NB4 (cell line): ENCODE data around the gene C1QTNF8.
A peak's percentile ranks its signal among the peaks of the same experiment; 100 is the strongest.

Source experiments
- DNase-seq: peaks from one replicate; pipeline ENCODE4 v3.0.0; 2010; ENCODE audit warnings: low read depth
- H3K4me3 ChIP-seq: one replicate; pipeline ENCODE4 v1.5.1; 2011; ENCODE audit warnings: mild to moderate bottlenecking, low read depth, low read length, moderate library complexity
- MYC ChIP-seq: IDR thresholded peaks from 2 replicates; pipeline ENCODE4 v1.6.1; 2011; ENCODE audit warnings: low read depth, low read length
- POLR2A ChIP-seq: IDR thresholded peaks from 2 replicates; pipeline ENCODE4 v1.6.1; 2011; ENCODE audit warnings: mild to moderate bottlenecking; ENCODE audit not compliant: insufficient read length; ENCODE audit errors: extremely low read depth
- TF ChIP-seq, protein P1 (sequence below): IDR thresholded peaks from 2 replicates; pipeline ENCODE4 v1.6.1; 2011; ENCODE audit warnings: low read depth, low read length
- TF ChIP-seq, protein P2 (sequence below): IDR thresholded peaks from one replicate; pipeline ENCODE4 v1.5.1; 2012; ENCODE audit warnings: low read depth, low read length

The C1QTNF8 gene

DNA sequence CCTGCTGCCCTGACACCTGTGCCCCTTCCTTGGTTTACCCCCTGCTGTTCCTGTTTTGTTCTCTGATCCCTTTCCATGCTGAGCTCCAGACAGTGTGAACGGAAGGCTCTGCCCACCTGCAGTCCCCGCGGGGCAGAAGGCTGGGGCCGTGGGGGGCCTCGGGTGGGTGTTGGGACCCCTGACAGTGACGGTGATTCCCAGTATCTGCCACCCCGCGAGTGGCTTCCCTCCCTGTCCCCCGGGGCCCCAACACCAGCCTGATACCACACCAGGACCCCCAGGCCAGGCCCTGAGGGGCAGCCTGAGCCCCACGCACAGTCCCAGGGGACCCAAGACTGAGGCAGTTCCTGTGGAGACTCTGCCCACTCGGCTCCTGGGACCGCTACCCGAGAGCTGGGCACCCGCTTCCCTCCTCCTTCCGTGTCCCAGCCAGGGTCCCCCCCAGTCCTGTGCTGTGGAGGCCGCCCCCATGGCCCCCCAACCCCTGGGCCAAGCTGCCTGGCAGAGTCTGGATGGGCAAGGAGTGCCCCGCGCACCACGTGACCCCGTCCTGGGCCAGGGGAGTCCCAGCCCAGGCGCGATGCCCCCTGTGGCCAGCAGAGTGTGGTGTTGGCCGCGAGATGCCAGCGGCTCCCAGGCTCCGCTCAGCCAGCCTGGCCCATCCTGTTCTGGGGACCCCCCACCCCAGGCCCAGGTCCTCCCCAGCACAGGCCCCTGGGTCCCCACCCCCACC, 10.0 kb upstream of the C1QTNF8 start:
- TF ChIP-seq, protein P1, sequence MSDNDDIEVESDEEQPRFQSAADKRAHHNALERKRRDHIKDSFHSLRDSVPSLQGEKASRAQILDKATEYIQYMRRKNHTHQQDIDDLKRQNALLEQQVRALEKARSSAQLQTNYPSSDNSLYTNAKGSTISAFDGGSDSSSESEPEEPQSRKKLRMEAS = peak; percentile 84
- TF ChIP-seq POLR2A (no peak), MYC (no peak)
- TF ChIP-seq, protein P2, sequence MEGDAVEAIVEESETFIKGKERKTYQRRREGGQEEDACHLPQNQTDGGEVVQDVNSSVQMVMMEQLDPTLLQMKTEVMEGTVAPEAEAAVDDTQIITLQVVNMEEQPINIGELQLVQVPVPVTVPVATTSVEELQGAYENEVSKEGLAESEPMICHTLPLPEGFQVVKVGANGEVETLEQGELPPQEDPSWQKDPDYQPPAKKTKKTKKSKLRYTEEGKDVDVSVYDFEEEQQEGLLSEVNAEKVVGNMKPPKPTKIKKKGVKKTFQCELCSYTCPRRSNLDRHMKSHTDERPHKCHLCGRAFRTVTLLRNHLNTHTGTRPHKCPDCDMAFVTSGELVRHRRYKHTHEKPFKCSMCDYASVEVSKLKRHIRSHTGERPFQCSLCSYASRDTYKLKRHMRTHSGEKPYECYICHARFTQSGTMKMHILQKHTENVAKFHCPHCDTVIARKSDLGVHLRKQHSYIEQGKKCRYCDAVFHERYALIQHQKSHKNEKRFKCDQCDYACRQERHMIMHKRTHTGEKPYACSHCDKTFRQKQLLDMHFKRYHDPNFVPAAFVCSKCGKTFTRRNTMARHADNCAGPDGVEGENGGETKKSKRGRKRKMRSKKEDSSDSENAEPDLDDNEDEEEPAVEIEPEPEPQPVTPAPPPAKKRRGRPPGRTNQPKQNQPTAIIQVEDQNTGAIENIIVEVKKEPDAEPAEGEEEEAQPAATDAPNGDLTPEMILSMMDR = peak; percentile 51
- peak; percentile 59 for DNase-seq
- no peak overlapping the region for H3K4me3 ChIP-seq

DNA sequence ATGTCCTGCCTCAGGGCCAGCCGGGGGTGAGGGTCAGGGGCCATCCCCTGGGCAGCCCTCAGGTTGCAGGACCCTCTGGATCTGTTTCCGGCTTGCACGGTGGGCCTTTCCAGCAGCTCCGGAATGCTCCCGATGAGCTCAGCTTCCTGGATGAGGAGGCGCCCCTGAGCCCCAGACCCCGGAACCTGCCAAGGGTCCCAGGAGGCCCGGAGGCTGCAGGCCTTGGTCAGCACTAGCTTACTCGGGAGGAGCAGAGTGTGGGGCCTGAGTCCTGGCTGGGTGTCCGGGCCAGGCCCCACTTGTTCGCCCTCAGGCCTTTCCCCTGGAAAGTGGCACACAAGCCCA, 7.6 kb upstream of the C1QTNF8 start:
- TF ChIP-seq, protein P1 = no peak
- TF ChIP-seq POLR2A (no peak), MYC (no peak)
- TF ChIP-seq, protein P2 = no peak
- DNase-seq = no peak
- H3K4me3 ChIP-seq = no peak overlapping the region

DNA sequence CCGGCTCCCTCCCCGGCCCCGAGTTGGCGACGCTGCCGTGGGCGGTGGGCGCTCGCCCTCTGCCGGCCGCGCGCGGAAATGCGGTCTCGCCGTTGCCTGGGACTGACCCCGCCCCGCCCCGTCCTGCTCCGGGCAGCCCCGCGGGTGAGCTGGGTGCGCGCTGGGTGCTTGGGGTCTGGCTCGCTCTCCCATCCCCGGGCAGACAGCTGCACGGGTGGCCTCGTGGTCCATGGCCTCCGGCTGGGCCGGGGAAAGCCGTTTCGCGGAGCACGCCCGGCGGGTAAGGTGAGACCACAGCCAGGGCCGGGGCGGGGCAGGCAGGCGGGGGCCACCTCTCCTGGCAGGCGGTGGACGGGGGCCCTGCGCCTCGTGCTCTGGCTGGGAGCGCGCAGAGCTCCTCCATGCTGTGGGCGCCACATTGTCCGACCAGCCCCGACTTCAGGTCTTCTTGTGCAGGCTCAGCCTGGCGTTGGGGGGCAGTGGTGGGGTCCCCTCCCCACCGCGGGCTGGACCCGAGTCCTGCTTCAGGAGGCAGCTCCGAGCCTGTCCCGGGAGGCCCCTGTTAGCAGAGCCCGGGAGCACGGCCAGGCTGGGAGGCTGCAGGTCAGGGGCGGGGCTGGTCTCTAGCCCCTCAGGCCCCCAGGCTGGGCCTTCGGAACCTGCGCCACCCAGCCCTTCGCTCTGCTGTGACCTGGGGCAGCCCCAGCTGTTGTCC, 7.0 kb upstream of the C1QTNF8 start:
- DNase-seq = peak; percentile 48
- no peak overlapping the region for H3K4me3 ChIP-seq
- TF ChIP-seq POLR2A = no peak
- TF ChIP-seq, protein P2 = peak; percentile 20

DNA sequence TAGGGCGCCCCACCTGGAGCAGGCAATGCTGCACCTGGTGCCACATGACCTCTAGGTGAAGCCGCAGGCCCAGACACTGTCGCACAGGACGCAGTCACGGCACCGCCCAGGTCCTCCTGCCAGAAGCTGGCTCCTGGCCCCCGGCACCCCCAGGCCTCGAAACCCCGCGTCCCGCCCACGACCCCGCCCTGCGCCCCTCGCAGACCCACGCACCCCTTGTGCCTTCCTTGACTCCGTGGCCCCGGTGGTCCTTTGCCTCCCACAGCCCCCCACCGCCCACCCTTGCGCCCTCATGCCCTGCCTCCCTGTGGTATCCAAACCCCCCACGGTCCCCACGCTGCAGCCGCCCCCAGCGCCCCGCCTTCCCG, 6.3 kb upstream of the C1QTNF8 start:
- no peak for DNase-seq
- TF ChIP-seq MYC (no peak), POLR2A (no peak)
- TF ChIP-seq, protein P1 = no peak
- TF ChIP-seq, protein P2 = no peak
- no peak overlapping the region for H3K4me3 ChIP-seq

DNA sequence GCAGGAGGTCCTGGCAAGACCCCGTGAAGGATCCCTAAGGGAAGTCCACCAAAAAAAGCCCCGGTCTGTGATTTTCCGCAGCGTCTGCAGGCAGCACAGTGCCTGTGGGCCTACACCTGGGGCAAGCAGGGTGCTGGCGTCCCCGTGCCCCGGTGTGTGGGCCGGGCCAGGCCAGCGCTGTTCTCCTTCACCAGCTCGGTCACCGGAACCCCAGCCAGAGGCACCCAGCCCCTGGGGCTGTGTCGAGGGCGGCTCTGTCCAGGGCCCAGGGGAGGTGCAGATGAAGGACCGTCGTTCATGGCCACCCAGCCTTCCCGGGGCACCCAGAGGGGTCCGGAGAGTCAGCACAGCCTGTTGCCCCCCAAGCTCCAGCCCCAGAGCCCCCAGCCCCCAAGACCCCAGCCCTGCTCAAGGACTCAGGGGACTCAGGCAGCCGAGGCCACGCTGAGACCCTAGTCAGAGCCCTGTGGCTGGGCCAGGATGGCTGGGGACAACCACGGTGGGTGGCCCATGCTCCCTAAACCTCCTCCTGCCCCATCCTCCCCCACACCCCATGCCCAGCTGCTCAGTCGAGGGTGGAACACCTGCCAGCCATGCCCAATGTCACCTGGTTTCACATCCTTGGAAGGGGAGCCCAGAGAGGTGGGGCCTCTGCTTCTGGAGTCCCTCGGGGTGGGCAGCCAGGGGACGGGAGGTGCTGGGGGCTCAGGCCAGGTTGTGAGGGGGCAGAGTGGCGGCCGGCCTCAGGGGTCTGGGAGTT, 5.7 kb upstream of the C1QTNF8 start:
- H3K4me3 ChIP-seq = no peak overlapping the region
- TF ChIP-seq MYC (no peak), POLR2A (no peak)
- TF ChIP-seq, protein P1 = no peak
- TF ChIP-seq, protein P2 = no peak
- no peak for DNase-seq
